Karpas-422 (cell line): Measurements from ENCODE around the gene MAST3. TPM values are rescaled to one million over a fixed set of nuclear protein-coding genes. Genes with fewer than 3 reads are reported as not detected.

Experiments used
- DNase-seq: peaks from one replicate; pipeline ENCODE4 v3.0.0-alpha.2; 2015
- H2AFZ ChIP-seq: fragments of 200-600 bp; sonication (generic); 2 replicates; pipeline ENCODE4 v1.6.1; 2014; ENCODE audit warnings: antibody characterized with exemption, low read length, mixed read lengths
- H3K27ac ChIP-seq: fragments of 200-600 bp; sonication (generic); 2 replicates; pipeline ENCODE4 v1.5.1; 2014; ENCODE audit warnings: mild to moderate bottlenecking, low read length, moderate library complexity
- H3K27me3 ChIP-seq: fragments of 200-600 bp; sonication (generic); 2 replicates; pipeline ENCODE4 v1.6.1; 2014; ENCODE audit warnings: low read length, mixed read lengths
- H3K36me3 ChIP-seq: fragments of 200-600 bp; sonication (generic); 2 replicates; pipeline ENCODE4 v1.6.1; 2014; ENCODE audit warnings: low read length, mixed read lengths; ENCODE audit not compliant: insufficient read depth
- H3K4me1 ChIP-seq: fragments of 200-600 bp; sonication (generic); 2 replicates; pipeline ENCODE4 v1.6.1; 2014; ENCODE audit warnings: mild to moderate bottlenecking, low read length, mixed read lengths
- H3K4me2 ChIP-seq: fragments of 200-600 bp; sonication (generic); 2 replicates; pipeline ENCODE4 v1.6.1; 2014; ENCODE audit warnings: low read length, low read depth, mild to moderate bottlenecking; ENCODE audit not compliant: poor library complexity, severe bottlenecking
- H3K4me3 ChIP-seq: fragments of 200-600 bp; sonication (generic); 2 replicates; pipeline ENCODE4 v1.5.1; 2014; ENCODE audit warnings: mild to moderate bottlenecking, antibody characterized with exemption, low read length, mixed read lengths
- H3K79me2 ChIP-seq: fragments of 200-600 bp; sonication (generic); 2 replicates; pipeline ENCODE4 v1.6.1; 2014; ENCODE audit warnings: mild to moderate bottlenecking, low read length, mixed read lengths
- H3K9ac ChIP-seq: fragments of 200-600 bp; sonication (generic); 2 replicates; pipeline ENCODE4 v1.6.0; 2014; ENCODE audit warnings: low read length
- H3K9me2 ChIP-seq: fragments of 200-600 bp; sonication (generic), shearing (Covaris generic); replicated peaks from 2 replicates; pipeline ENCODE4 v1.6.0; 2014; ENCODE audit warnings: mild to moderate bottlenecking, low read length, moderate library complexity; ENCODE audit not compliant: insufficient read depth
- H3K9me3 ChIP-seq: fragments of 300-700, 200-600 bp; sonication (generic); 2 replicates; pipeline ENCODE4 v1.6.1; 2014; ENCODE audit warnings: low read length, mixed read lengths
- H4K20me1 ChIP-seq: fragments of 200-600 bp; sonication (generic); 2 replicates; pipeline ENCODE4 v1.6.1; 2014; ENCODE audit warnings: mild to moderate bottlenecking, antibody characterized with exemption, low read length, low read depth; ENCODE audit not compliant: insufficient read depth
- total RNA-seq: library from RNA; depleted of rRNA; stranded (reverse); fragments of >200 nt; shearing (Covaris generic); gene quantifications from 2 replicates; pipeline ENCODE4 v1.2.3, GENCODE V29; 2014; ENCODE audit warnings: low replicate concordance

The MAST3 gene
- total RNA-seq, 1 experiment from 2014 or later = 7.7 TPM

- Histone ChIP-seq H3K9ac (no peak overlapping the region), H4K20me1 (no peaks in the 10 kb centered on the region), H2AFZ (no peak overlapping the region), H3K9me2 (no peaks in the 10 kb centered on the region), H3K9me3 (no peaks in the 10 kb centered on the region), H3K27me3 (no peaks in the 10 kb centered on the region), H3K4me1 (no peaks in the 10 kb centered on the region), H3K4me3 (no peak overlapping the region), H3K36me3 (0 out of 2 replicates have a peak, but pooled peaks cover 5% of the 10 kb centered on the region), H3K4me2 (no peak overlapping the region), H3K27ac (no peak overlapping the region), H3K79me2 (no peaks in the 10 kb centered on the region)
- no peak for DNase-seq
Measured at GRCh38 chr19:18137657-18138339, 40.2 kb downstream of the MAST3 start.

- no peak for DNase-seq
- 0 out of 2 replicates have a peak, but pooled peaks cover 5% of the 10 kb centered on the region for H3K36me3 ChIP-seq
- H3K4me1 ChIP-seq = no peaks in the 10 kb centered on the region
- no peak overlapping the region for H3K4me3 ChIP-seq
- H3K9ac ChIP-seq = no peak overlapping the region
- no peaks in the 10 kb centered on the region for H4K20me1 ChIP-seq
- no peak overlapping the region for H2AFZ ChIP-seq
- H3K4me2 ChIP-seq = no peak overlapping the region
- no peaks in the 10 kb centered on the region for H3K79me2 ChIP-seq
- H3K9me2 ChIP-seq = no peaks in the 10 kb centered on the region
- no peaks in the 10 kb centered on the region for H3K9me3 ChIP-seq
- no peak overlapping the region for H3K27ac ChIP-seq
- no peaks in the 10 kb centered on the region for H3K27me3 ChIP-seq
Measured at GRCh38 chr19:18140473-18140872, 42.9 kb downstream of the MAST3 start.

- H3K9me3 ChIP-seq = no peaks in the 10 kb centered on the region
- H3K27ac ChIP-seq = no peak overlapping the region
- H3K36me3 ChIP-seq = 0 out of 2 replicates have a peak, but pooled peaks cover 5% of the 10 kb centered on the region
- H2AFZ ChIP-seq = no peak overlapping the region
- no peak overlapping the region for H3K4me2 ChIP-seq
- H4K20me1 ChIP-seq = no peaks in the 10 kb centered on the region
- H3K9me2 ChIP-seq = no peaks in the 10 kb centered on the region
- DNase-seq = no peak
- no peak overlapping the region for H3K4me3 ChIP-seq
- H3K9ac ChIP-seq = no peak overlapping the region
- H3K4me1 ChIP-seq = no peaks in the 10 kb centered on the region
- H3K79me2 ChIP-seq = no peaks in the 10 kb centered on the region
- no peaks in the 10 kb centered on the region for H3K27me3 ChIP-seq
Measured at GRCh38 chr19:18141031-18141430, 43.5 kb downstream of the MAST3 start.

GRCh38 chr19:18143902-18144301, 46.3 kb downstream of the MAST3 start:
- H3K79me2 ChIP-seq = no peaks in the 10 kb centered on the region
- no peak overlapping the region for H3K27ac ChIP-seq
- 0 out of 2 replicates have a peak, but pooled peaks cover 5% of the 10 kb centered on the region for H3K36me3 ChIP-seq
- no peak overlapping the region for H3K4me2 ChIP-seq
- no peaks in the 10 kb centered on the region for H3K27me3 ChIP-seq
- no peak overlapping the region for H3K4me3 ChIP-seq
- no peaks in the 10 kb centered on the region for H3K9me2 ChIP-seq
- no peaks in the 10 kb centered on the region for H3K9me3 ChIP-seq
- H3K4me1 ChIP-seq = no peaks in the 10 kb centered on the region
- H4K20me1 ChIP-seq = no peaks in the 10 kb centered on the region
- no peak for DNase-seq
- H2AFZ ChIP-seq = no peak overlapping the region
- H3K9ac ChIP-seq = no peak overlapping the region

- DNase-seq = no peak
- Histone ChIP-seq H3K36me3 (0 out of 2 replicates have a peak, but pooled peaks cover 5% of the 10 kb centered on the region), H3K4me1 (no peaks in the 10 kb centered on the region)
Measured at GRCh38 chr19:18144361-18144760, 46.8 kb downstream of the MAST3 start.

GRCh38 chr19:18144906-18145305, 47.3 kb downstream of the MAST3 start:
- Histone ChIP-seq H3K4me3 (no peak overlapping the region), H3K9me2 (no peaks in the 10 kb centered on the region), H3K27ac (no peak overlapping the region), H3K36me3 (0 out of 2 replicates have a peak, but pooled peaks cover 5% of the 10 kb centered on the region), H3K27me3 (no peaks in the 10 kb centered on the region), H3K9ac (no peak overlapping the region), H2AFZ (no peak overlapping the region), H3K79me2 (no peaks in the 10 kb centered on the region), H3K9me3 (no peaks in the 10 kb centered on the region), H3K4me1 (no peaks in the 10 kb centered on the region), H4K20me1 (no peaks in the 10 kb centered on the region), H3K4me2 (no peak overlapping the region)
- DNase-seq = no peak

More at GRCh38 chr19:18144361-18144760, 46.8 kb downstream of the MAST3 start:
- H3K27ac ChIP-seq = no peak overlapping the region
- H4K20me1 ChIP-seq = no peaks in the 10 kb centered on the region
- no peaks in the 10 kb centered on the region for H3K9me2 ChIP-seq
- H3K4me3 ChIP-seq = no peak overlapping the region
- no peak overlapping the region for H3K4me2 ChIP-seq
- no peak overlapping the region for H2AFZ ChIP-seq
- H3K27me3 ChIP-seq = no peaks in the 10 kb centered on the region
- no peaks in the 10 kb centered on the region for H3K79me2 ChIP-seq
- H3K9ac ChIP-seq = no peak overlapping the region
- H3K9me3 ChIP-seq = no peaks in the 10 kb centered on the region

- H3K27ac ChIP-seq = no peak overlapping the region
- no peak for DNase-seq
- no peaks in the 10 kb centered on the region for H3K27me3 ChIP-seq
- no peak overlapping the region for H2AFZ ChIP-seq
- no peaks in the 10 kb centered on the region for H3K79me2 ChIP-seq
- no peaks in the 10 kb centered on the region for H3K9me3 ChIP-seq
- no peak overlapping the region for H3K4me2 ChIP-seq
- no peak overlapping the region for H3K4me3 ChIP-seq
- no peaks in the 10 kb centered on the region for H3K9me2 ChIP-seq
- no peaks in the 10 kb centered on the region for H4K20me1 ChIP-seq
- H3K4me1 ChIP-seq = no peaks in the 10 kb centered on the region
- H3K9ac ChIP-seq = no peak overlapping the region
- 0 out of 2 replicates have a peak, but pooled peaks cover 5% of the 10 kb centered on the region for H3K36me3 ChIP-seq
Measured at GRCh38 chr19:18145391-18145999, 47.9 kb downstream of the MAST3 start.

- Histone ChIP-seq H3K79me2 (no peaks in the 10 kb centered on the region), H3K36me3 (no peaks in the 10 kb centered on the region), H3K4me1 (peaks cover 12% of the 10 kb centered on the region), H2AFZ (no peak overlapping the region), H3K27ac (no peak overlapping the region), H4K20me1 (no peaks in the 10 kb centered on the region), H3K9me2 (no peaks in the 10 kb centered on the region), H3K4me3 (no peak overlapping the region), H3K27me3 (no peaks in the 10 kb centered on the region), H3K4me2 (no peak overlapping the region), H3K9ac (no peak overlapping the region), H3K9me3 (no peaks in the 10 kb centered on the region)
- no peak for DNase-seq
Measured at GRCh38 chr19:18147396-18147795, 49.8 kb downstream of the MAST3 start.
